Measurements from ENCODE around the gene CFAP97D2. TPM values are rescaled to one million over a fixed set of nuclear protein-coding genes. Genes with fewer than 3 reads are reported as not detected.
"Not testable (repeated sequence)": the region's sequence is repeated elsewhere in the genome, so short reads cannot be mapped to it uniquely, and the experiment has no call there.

Gene CFAP97D2
- total and polyA plus RNA-seq, 12 donors, result not detected

- whole genome bisulfite sequencing, 2 donors, result 92 to 96% methylated on average over 3 of the region's 3 CpGs
- ATAC-seq, result no peak
- H3K36me3 ChIP-seq, result peaks cover 0 to 100% (median 87%) of the 10 kb centered on the region in 9 donors
- DNase-seq, result no peak
- H3K4me1 ChIP-seq, result no peaks in the 10 kb centered on the region
- no peak overlapping the region for H3K4me3 ChIP-seq
- H3K27me3 ChIP-seq, result no peaks in the 10 kb centered on the region
- no peak overlapping the region for H3K27ac ChIP-seq
- no peaks in the 10 kb centered on the region for H3K9me3 ChIP-seq
- intact Hi-C loops (cut with DNase I), result no loop called here
- TF ChIP-seq, protein P1, sequence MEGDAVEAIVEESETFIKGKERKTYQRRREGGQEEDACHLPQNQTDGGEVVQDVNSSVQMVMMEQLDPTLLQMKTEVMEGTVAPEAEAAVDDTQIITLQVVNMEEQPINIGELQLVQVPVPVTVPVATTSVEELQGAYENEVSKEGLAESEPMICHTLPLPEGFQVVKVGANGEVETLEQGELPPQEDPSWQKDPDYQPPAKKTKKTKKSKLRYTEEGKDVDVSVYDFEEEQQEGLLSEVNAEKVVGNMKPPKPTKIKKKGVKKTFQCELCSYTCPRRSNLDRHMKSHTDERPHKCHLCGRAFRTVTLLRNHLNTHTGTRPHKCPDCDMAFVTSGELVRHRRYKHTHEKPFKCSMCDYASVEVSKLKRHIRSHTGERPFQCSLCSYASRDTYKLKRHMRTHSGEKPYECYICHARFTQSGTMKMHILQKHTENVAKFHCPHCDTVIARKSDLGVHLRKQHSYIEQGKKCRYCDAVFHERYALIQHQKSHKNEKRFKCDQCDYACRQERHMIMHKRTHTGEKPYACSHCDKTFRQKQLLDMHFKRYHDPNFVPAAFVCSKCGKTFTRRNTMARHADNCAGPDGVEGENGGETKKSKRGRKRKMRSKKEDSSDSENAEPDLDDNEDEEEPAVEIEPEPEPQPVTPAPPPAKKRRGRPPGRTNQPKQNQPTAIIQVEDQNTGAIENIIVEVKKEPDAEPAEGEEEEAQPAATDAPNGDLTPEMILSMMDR (IDR thresholded peaks at IDR 0.05), result no peak
These were observed 64.9 kb downstream of the CFAP97D2 start for GRCh38 chr13:114243971-114244370.

DNA sequence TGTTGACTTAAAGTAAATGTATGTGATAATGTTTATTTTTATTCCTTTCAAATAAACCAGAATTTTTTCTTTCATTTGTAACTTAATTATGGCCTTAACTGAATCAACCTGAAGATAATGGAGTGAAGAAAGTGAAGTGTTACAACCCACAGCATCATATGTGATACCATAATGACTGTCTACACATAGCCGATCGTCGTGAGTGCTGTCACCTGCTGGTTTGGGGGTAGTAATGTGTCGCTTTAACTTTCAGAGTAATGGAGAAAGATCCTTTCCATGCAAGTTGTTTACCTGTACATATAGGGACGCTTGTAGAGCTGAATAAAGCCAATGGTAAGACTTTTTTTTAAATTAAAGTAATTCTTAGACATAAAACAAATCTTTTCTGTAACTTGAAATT, 65.6 kb downstream of the CFAP97D2 start:
- ATAC-seq, result no peak
- Histone ChIP-seq H3K27ac (no peak overlapping the region), H3K27me3 (no peaks in the 10 kb centered on the region), H3K36me3 (peaks cover 0 to 100% (median 87%) of the 10 kb centered on the region in 9 donors), H3K4me1 (no peaks in the 10 kb centered on the region), H3K4me3 (no peak overlapping the region), H3K9me3 (no peaks in the 10 kb centered on the region)
- TF ChIP-seq, protein P1 (IDR thresholded peaks at IDR 0.05), result no peak
- 75 to 86% methylated on average over 5 of the region's 5 CpGs for WGBS, 2 donors
- no peak for DNase-seq
- intact Hi-C loops (cut with DNase I), result no loop called here

DNA sequence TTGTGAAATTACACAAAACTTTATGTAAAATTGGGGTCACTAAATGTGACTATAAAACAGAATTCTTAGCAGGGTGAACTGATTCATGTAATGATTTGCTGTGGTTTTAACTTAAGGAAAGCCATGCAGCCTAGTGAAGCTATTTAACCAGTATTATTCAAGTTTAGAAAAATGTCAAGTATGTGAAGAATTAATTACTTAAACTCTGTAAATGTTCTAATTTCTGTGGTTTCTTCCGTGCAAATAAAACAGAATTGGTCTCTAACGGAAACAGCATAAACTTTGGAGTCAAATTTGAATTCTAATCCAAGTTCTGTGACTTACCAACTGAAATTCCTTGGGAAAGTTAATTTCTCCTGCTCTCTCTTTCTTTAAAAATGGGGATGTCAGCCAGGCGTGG, 69.0 kb downstream of the CFAP97D2 start:
- H3K27ac ChIP-seq, result no peak overlapping the region
- no peaks in the 10 kb centered on the region for H3K27me3 ChIP-seq
- 81 to 90% methylated on average over 3 of the region's 3 CpGs for WGBS, 2 donors
- no peak overlapping the region for H3K4me3 ChIP-seq
- no peak for ATAC-seq
- no peak for DNase-seq
- TF ChIP-seq, protein P1 (IDR thresholded peaks at IDR 0.05), result no peak
- no peaks in the 10 kb centered on the region for H3K9me3 ChIP-seq
- peaks cover 0 to 100% (median 71%) of the 10 kb centered on the region in 9 donors for H3K36me3 ChIP-seq
- intact Hi-C loops (cut with DNase I), result no loop called here
- H3K4me1 ChIP-seq, result no peaks in the 10 kb centered on the region

GRCh38 chr13:114249077-114249476, 70.0 kb downstream of the CFAP97D2 start:
- no peaks in the 10 kb centered on the region for H3K27me3 ChIP-seq
- H3K4me3 ChIP-seq, result no peak overlapping the region
- TF ChIP-seq, protein P1 (IDR thresholded peaks at IDR 0.05), result no peak
- 94 to 97% methylated on average over 7 of the region's 7 CpGs for WGBS, 2 donors
- peaks cover 0 to 100% (median 61%) of the 10 kb centered on the region in 9 donors for H3K36me3 ChIP-seq
- ATAC-seq, result no peak
- no peaks in the 10 kb centered on the region for H3K9me3 ChIP-seq
- no peak overlapping the region for H3K27ac ChIP-seq
- intact Hi-C loops (cut with DNase I), result no loop called here
- H3K4me1 ChIP-seq, result no peaks in the 10 kb centered on the region
- DNase-seq, result no peak

DNA sequence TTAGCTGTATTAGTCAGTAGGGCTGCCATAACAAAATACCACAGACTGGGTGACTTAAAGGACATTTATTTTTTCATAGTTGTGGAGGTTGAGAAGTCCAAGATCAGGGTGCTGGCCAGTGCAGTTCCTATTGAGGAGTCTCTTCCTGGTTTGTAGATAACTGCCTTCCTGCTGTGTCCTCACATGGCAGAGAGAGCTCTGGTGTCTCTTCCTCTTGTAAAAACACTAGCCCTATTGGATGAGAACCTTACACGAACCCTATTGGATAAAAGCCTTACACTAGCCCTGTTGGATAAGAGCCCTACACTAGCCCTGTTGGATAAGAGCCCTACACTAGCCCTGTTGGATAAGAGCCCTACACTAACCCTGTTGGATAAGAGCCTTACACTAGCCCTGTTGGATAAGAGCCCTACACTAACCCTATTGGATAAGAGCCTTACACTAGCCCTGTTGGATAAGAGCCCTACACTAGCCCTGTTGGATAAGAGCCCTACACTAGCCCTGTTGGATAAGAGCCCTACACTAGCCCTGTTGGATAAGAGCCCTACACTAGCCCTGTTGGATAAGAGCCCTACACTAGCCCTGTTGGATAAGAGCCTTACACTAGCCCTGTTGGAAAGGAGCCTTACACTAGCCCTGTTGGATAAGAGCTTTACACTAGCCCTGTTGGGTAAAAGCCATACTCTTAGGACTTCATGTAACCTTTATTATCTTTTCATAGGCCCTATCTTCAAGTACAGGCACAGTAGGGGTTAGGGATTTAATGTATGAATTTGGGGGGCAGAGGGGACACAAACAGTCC, 72.8 kb downstream of the CFAP97D2 start:
- H3K27me3 ChIP-seq; H3K4me3 ChIP-seq; H3K9me3 ChIP-seq; H3K4me1 ChIP-seq; H3K27ac ChIP-seq; ATAC-seq; intact Hi-C loops (cut with DNase I); DNase-seq: not testable (repeated sequence)
- WGBS, 2 donors, result 77 to 87% methylated on average over 1 of the region's 1 CpG
- peaks cover 0 to 100% (median 60%) of the 10 kb centered on the region in 9 donors for H3K36me3 ChIP-seq
